ENCODE measurements around the gene HIP1R. TPM values are rescaled to one million over a fixed set of nuclear protein-coding genes. Genes with fewer than 3 reads are reported as not detected.

The HIP1R gene
- total and polyA plus RNA-seq, 2 of the 4 experiments (the other 2 are of a cell fraction) = 13.8 to 18.5 TPM

GRCh38 chr12:122862110-122862634 lies 26.9 kb downstream of the HIP1R start:
- Histone ChIP-seq H3K56ac (ENCODE audit: extremely low read depth, insufficient read depth, low read length) (no peak overlapping the region), H3K23ac (ENCODE audit: low read depth, low read length) (no peak overlapping the region), H3K18ac (ENCODE audit: low read depth, low read length) (no peak overlapping the region), H3K27me3 (ENCODE audit: control insufficient read depth, insufficient read depth, low read length) (no peaks in the 10 kb centered on the region), H3K36me3 (ENCODE audit: control insufficient read depth, insufficient read depth, low read length) (peaks cover 30% of the 10 kb centered on the region), H3K4me1 (ENCODE audit: control insufficient read depth, insufficient read depth, low read length) (no peaks in the 10 kb centered on the region; the same call in 1 of the 2 replicates), H2AK5ac (ENCODE audit: low read depth, low read length) (no peak overlapping the region), H2BK120ac (ENCODE audit: low read depth, low read length) (no peak overlapping the region), H2BK20ac (ENCODE audit: low read depth, low read length) (no peak overlapping the region), H2AK9ac (replicated peaks; ENCODE audit: low read depth, low read length, poor library complexity) (no peak overlapping the region), H3K27ac (ENCODE audit: insufficient read depth, low read length) (no peak overlapping the region), H3K4me2 (ENCODE audit: low read depth, low read length) (no peak overlapping the region), H3K9me3 (ENCODE audit: control insufficient read depth, insufficient read depth, low read length) (no peaks in the 10 kb centered on the region), H4K91ac (ENCODE audit: insufficient read depth, low read depth, low read length) (no peak overlapping the region), H3K9me1 (ENCODE audit: insufficient read depth, low read length) (0 out of 2 replicates have a peak, but pooled peaks cover 5% of the 10 kb centered on the region), H2BK15ac (ENCODE audit: low read depth, low read length) (no peak overlapping the region), H2AFZ (replicated peaks; ENCODE audit: low read length, poor library complexity) (no peak overlapping the region), H4K20me1 (ENCODE audit: insufficient read depth, low read length) (peaks cover 27% of the 10 kb centered on the region), H3K4me3 (ENCODE audit: insufficient read depth, low read depth, low read length) (no peak overlapping the region), H4K8ac (ENCODE audit: low read depth in 2 of 2, low read length in 2 of 2) (no peak overlapping the region), H4K5ac (ENCODE audit: low read depth, low read length) (no peak overlapping the region), H3K4ac (ENCODE audit: low read depth, low read length) (no peak overlapping the region), H2BK5ac (ENCODE audit: low read depth, low read length, poor library complexity, severe bottlenecking) (no peak overlapping the region), H3K79me1 (ENCODE audit: low read depth in 1 of 2, low read length in 2 of 2) (peaks cover 8 to 22% of the 10 kb centered on the region in 2 experiments; a peak in 3 of 4 replicates), H3K9ac (ENCODE audit: low read depth, low read length) (no peak overlapping the region), H3K14ac (replicated peaks; ENCODE audit: low read depth, low read length) (no peak overlapping the region)
- 84% methylated on average over 5 of the region's 20 CpGs; no CpG with 5 or more reads in 1 of the 2 experiments for WGBS, 2 experiments (ENCODE audit: extremely low coverage in 2 of 2, insufficient read length in 1 of 2)
- ChIA-PET CTCF (interaction anchor here (1.0 to 1.5 kb wide), 2 partner anchors 83 to 121 kb away, joined by 3 to 4 read pairs; no protein-coding TSS in a partner anchor), POLR2A (ENCODE audit: unreplicated experiment) (no interaction called here)
- intact Hi-C loops (cut with micrococcal nuclease) = loop anchor here (5.0 kb wide), 1 partner anchor 70 kb away; no protein-coding TSS in a partner anchor
- DNase-seq = no peak
- in situ Hi-C loops (cut with MboI; ENCODE audit: low sequenced_read_pairs) = no loop called here
- TF ChIP-seq SMC3 (IDR thresholded peaks at IDR 0.05; ENCODE audit: low read depth, low read length) = no peak
- TF ChIP-seq ELK1 (IDR thresholded peaks at IDR 0.05; ENCODE audit: borderline replicate concordance, low read depth, low read length) = no peak
- TF ChIP-seq CTCF (conservative IDR thresholded peaks at IDR 0.05; ENCODE audit: low read depth, low read length) = no peak
- TF ChIP-seq MAFK (IDR thresholded peaks at IDR 0.05; ENCODE audit: low read depth, low read length) = no peak
- no peak for TF ChIP-seq CEBPB (IDR thresholded peaks at IDR 0.05; ENCODE audit: low read depth, low read length)
- no peak for TF ChIP-seq MAZ (IDR thresholded peaks at IDR 0.05; ENCODE audit: borderline replicate concordance, low read depth, low read length)
- no peak for TF ChIP-seq MXI1 (IDR thresholded peaks at IDR 0.05; ENCODE audit: borderline replicate concordance, low read depth, low read length)
- TF ChIP-seq POLR2A (IDR thresholded peaks at IDR 0.05; ENCODE audit: low read depth, low read length) = no peak
- TF ChIP-seq NFE2L2 (IDR thresholded peaks at IDR 0.05; ENCODE audit: low read depth, low read length) = no peak
- TF ChIP-seq USF2 (IDR thresholded peaks at IDR 0.05; ENCODE audit: low read depth, low read length) = no peak
- TF ChIP-seq BHLHE40 (IDR thresholded peaks at IDR 0.05; ENCODE audit: low read depth, low read length) = no peak
- TF ChIP-seq RAD21 (IDR thresholded peaks at IDR 0.05; ENCODE audit: low read length) = no peak
- TF ChIP-seq CHD1 (IDR thresholded peaks at IDR 0.05; ENCODE audit: low read depth, low read length) = no peak
- no TSS peak for BruUV-seq (replicated peaks)
- dilution Hi-C loops (cut with HindIII; ENCODE audit: low sequenced_read_pairs, unreplicated experiment) = no loop called here
- no peak for ATAC-seq (ENCODE audit: low read depth)

Data from IMR-90 (cell line).